GM21786 (cell line): Measurements from ENCODE around the gene SEC62.

ENCODE experiments used
- ATAC-seq: cut with Tn5 transposase; IDR thresholded peaks from one replicate; pipeline ENCODE4 v1.9.1; 2021; ENCODE audit not compliant: unreplicated experiment

SEC62 gene

GRCh38 chr3:169966428-169966950, at the start of gene SEC62:
Gene SEC62 (plus strand): TSS chr3:169966807. CDS start chr3:169966823, 16 bp downstream.
- ATAC-seq = peak; percentile 90

- no peak for ATAC-seq
Observed at GRCh38 chr3:169923189-169923588, 43.4 kb upstream of the SEC62 start.

DNA sequence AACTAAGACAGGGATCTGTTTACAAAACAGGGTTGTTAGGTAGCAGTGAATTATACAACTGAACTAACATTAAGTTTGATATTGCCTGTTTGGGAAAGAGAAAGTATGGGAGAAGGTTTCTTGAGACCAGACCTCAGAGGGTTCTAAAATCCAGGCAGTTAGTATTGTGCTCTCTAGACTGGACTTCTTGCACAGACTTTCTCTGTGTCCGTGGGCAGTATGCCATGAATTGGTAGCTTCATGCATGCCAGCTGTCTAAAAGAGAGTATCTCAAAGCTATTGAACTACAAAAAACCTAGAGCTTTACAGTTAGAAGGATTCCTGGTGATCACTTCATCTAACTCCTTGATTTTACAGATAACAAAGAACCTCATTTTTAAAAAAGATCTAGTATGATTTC, 42.8 kb upstream of the SEC62 start:
- no peak for ATAC-seq

- ATAC-seq = peak; percentile 28
Observed at GRCh38 chr3:169929830-169930519, 36.6 kb upstream of the SEC62 start.

GRCh38 chr3:169930843-169931242, 35.8 kb upstream of the SEC62 start:
- ATAC-seq = no peak

GRCh38 chr3:169931747-169932520, 34.7 kb upstream of the SEC62 start:
- peak; percentile 93 for ATAC-seq

GRCh38 chr3:169939320-169939719, 27.3 kb upstream of the SEC62 start:
- no peak for ATAC-seq

DNA sequence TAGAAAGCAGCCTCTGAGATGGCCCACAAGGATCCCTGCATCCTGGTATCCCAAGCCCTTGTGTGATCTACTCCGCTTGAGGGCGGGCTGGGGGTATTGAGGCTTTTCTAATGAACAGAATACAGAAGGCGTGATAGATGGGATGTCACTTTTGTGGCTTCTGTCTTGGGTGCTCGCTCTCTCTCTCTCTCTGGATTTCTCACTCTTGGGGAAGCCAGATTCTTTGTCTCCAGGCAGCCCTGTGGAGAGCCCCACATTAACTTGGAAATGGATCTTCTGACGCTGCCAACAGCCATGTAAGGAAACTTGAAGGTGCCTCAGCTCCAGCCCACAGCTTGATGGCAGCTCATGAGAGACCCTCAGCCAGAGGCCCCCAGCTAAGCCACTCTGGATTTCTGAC, 26.9 kb upstream of the SEC62 start:
- no peak for ATAC-seq

GRCh38 chr3:169940470-169941181, 26.0 kb upstream of the SEC62 start:
- peak; percentile 72 for ATAC-seq

- peak; percentile 85 for ATAC-seq
Observed at GRCh38 chr3:169945313-169945712, 21.3 kb upstream of the SEC62 start.

DNA sequence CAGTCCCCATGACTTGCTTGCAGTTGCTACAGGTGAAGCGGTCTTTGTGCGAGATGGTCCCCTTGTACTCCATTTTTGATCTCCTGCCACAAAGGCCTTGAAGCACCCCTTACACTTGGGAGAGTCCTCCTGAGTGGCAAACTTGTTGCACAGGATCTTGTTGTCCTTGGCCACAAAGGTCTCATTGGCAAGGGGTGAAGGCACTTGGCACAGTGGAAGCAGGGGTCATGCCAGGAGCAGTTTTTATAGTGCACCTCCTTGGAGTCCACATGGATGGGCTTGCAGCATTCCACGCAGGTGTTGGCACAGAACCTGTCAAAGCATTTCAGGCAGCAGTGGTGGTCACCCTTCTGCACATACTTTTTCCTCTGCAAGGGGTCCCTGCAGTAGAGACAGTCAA, 20.3 kb upstream of the SEC62 start:
- no peak for ATAC-seq

GRCh38 chr3:169948559-169949448, 17.8 kb upstream of the SEC62 start:
- no peak for ATAC-seq

- ATAC-seq = no peak
Observed at GRCh38 chr3:169952045-169952444, 14.6 kb upstream of the SEC62 start.

DNA sequence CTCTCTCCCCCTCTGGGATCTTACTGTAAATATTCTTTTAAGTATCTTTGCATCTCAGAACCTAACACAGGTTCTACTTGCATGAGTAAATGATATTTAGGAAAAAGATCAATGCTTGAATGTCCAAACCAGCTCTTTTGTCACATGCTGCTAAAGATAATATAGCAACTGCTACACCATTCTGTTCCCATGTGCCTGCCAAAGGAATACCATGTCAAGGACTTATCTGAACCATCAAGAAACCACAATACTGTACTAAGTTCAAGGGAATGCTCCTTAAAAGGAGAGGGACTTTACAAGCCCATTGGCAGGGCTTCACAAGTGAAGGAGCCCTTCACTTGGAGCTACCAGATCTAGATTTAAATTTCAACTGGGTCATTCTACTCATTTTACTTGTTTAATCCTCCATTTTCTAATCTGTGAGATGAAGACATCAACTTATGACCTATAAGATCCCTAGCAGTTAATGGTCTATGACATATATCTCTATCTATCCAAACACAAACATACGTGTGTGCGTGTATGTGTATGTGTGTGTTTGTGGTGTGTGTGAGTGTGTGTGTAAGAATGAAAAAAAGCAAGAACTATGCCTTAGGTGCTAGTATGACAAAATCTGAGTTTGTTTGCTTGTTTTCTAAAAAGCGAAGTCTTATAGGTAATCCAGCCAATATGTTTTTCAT, 13.0 kb upstream of the SEC62 start:
- ATAC-seq = peak; percentile 6

- peak; percentile 80 for ATAC-seq
Observed at GRCh38 chr3:169954142-169954756, 12.4 kb upstream of the SEC62 start.

DNA sequence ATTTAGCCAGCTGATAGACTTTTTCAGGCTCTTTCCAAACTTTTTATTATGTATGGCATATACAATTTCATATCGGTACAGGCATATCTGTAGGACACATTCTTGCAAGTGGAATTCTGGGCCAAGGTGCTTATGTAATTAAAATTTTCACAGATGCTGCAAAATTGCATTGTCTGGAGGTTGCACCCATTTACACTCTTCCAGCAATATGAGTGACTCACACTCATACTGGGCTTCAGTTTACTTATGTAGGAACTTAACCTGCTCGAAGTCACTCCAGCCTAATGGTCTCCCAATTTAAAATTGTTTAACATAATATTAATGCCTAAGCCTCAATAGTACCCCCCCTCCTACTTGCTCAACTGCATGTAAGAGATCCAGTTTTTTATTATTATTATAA, 11.2 kb upstream of the SEC62 start:
- no peak for ATAC-seq

DNA sequence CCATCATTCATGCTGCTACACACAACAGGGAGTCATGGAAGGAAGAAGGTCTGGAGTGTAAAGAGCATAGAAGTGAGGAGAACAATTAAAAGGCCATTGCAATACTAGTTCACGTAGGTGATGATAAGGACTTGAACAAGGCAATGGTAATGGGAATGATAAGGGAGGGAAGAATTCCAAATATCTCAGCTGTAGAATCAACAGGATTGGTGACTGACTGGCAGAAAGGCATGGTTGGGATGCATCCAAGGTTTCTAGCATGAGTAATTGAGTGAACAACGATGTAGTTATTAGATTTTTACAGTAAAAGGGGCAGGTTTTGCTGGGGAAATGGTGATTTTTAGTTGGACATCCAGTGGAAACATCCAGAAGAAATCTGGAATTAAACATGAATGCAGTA, 2.4 kb upstream of the SEC62 start:
- no peak for ATAC-seq

DNA sequence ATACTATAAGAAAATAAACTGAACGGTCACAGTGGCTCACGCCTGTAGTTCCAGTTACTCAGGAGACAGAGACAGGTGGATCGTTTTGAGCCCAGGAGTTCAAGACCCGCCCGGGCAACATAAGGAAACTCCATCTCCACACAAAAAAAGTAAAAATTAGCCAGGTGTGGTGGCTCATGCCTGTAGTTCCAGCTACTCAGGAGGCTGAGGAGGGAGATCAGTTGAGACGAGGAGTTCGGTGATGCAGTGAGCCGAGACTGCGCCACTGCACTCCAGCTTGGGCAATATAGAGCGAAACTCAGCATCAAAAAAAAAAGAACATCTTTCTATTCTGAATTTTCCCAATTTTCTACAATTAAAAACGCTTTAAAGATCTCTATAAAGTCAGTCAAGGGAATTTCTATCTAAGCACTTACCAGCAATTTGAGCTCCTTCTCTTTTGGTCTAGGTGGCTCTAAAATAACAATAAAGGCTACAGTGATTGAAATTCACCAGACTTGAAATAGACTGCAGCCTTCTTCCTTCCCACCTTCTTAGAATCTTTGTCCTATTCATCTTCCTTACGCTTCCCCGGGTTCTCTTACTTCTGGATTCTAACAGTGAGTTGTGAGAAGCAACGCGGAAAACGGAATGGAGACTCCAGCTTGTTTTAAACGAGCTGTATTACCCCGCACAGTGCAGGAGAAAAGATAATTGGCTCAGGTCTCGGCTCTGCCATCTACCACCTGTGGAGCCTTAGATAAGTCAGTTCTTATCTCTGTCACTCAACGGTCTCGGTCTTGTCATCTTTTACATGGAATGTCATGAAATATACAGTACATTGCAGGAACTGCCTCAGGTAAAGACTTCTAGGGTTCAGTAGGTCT, 812 bp upstream of the SEC62 start:
- ATAC-seq = peak; percentile 26
